ENCODE results near the gene MAFG.
A peak's percentile ranks its signal among the peaks of the same experiment; 100 is the strongest.

The MAFG gene

DNA sequence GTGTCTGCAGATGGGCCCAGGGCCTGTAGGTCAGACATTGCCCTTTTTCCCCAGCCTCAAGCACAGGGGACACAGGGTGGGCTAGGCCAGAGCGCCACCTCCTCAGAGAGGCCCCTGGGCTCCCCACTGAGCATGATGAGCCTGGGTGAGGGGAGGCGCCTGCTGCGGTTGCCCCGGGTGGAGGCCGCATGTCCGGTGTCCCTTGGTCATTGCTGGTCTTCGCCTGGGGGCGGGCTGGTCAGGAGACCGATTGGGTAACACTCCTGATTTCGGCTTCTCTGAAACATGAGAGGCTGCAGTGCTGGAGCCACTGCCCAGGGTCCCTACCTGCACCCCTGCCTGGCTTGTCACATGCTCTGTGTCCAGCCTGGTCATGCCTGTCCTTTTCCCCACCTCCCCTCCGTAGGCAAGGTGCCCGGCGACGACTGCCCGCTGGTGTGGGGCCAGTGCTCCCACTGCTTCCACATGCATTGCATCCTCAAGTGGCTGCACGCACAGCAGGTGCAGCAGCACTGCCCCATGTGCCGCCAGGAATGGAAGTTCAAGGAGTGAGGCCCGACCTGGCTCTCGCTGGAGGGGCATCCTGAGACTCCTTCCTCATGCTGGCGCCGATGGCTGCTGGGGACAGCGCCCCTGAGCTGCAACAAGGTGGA, 27.9 kb downstream of the MAFG start:
- Histone ChIP-seq H3K9ac (ENCODE audit: low read depth, low read length) (no peak overlapping the region), H3K36me3 (ENCODE audit: control insufficient read depth, insufficient read depth, low read length) (peaks cover 35% of the 10 kb centered on the region), H3K4me1 (ENCODE audit: control insufficient read depth, insufficient read depth, low read length) (no peaks in the 10 kb centered on the region), H3K4me3 (ENCODE audit: low read depth, low read length) (no peak overlapping the region), H3K9me3 (ENCODE audit: control insufficient read depth, insufficient read depth, low read length) (no peaks in the 10 kb centered on the region), H3K27me3 (ENCODE audit: control insufficient read depth, insufficient read depth, low read length) (peaks cover 9% of the 10 kb centered on the region)

DNA sequence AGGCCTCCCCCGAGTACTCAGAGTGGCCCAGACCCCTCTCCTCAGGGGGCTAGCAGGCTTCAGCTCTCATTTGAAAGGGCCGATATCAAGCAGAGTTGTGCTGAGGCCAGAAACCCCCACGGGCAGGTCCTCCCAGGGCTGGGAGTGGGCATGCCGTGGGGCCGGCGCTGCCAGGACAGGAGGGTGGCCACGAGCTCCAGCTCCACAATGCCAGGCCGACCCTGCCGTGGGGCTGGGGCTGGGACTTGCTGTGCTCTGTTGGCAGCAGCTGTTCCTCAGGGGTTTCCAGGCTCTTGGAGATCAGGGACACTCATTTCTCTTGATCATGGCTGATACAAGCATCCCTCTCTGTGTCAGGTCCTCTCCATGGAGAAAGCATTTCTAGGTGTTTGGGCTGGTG, 28.6 kb downstream of the MAFG start:
- Histone ChIP-seq H3K9ac (ENCODE audit: low read depth, low read length) (no peak overlapping the region), H3K9me3 (ENCODE audit: control insufficient read depth, insufficient read depth, low read length) (no peaks in the 10 kb centered on the region), H3K36me3 (ENCODE audit: control insufficient read depth, insufficient read depth, low read length) (peaks cover 39% of the 10 kb centered on the region), H3K27me3 (ENCODE audit: control insufficient read depth, insufficient read depth, low read length) (peaks cover 9% of the 10 kb centered on the region), H3K4me3 (ENCODE audit: low read depth, low read length) (no peak overlapping the region), H3K4me1 (ENCODE audit: control insufficient read depth, insufficient read depth, low read length) (no peaks in the 10 kb centered on the region)

GRCh38 chr17:81898029-81898866, 29.3 kb downstream of the MAFG start:
- Histone ChIP-seq H3K9ac (ENCODE audit: low read depth, low read length) (no peak overlapping the region), H3K27me3 (ENCODE audit: control insufficient read depth, insufficient read depth, low read length) (peaks cover 9% of the 10 kb centered on the region), H3K4me3 (ENCODE audit: low read depth, low read length) (no peak overlapping the region), H3K9me3 (ENCODE audit: control insufficient read depth, insufficient read depth, low read length) (no peaks in the 10 kb centered on the region), H3K4me1 (ENCODE audit: control insufficient read depth, insufficient read depth, low read length) (no peaks in the 10 kb centered on the region), H3K36me3 (ENCODE audit: control insufficient read depth, insufficient read depth, low read length) (peaks cover 39% of the 10 kb centered on the region)

DNA sequence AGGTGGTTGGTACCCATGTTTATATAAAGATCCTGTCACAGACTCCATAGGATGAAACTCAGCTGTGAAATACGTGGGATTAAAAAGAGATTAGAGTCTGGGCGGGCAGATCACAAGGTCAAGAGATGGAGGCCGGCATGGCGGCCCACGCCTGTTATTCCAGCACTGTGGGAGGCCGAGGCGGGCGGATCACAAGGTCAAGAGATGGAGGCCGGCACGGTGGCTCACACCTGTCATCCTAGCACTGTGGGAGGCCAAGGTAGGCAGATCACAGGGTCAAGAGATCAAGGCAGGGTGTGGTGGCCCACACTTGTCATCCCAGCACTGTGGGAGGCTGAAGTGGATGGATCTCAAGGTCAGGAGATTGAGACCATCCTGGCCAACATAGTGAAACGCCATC, 32.1 kb downstream of the MAFG start:
- peaks cover 39% of the 10 kb centered on the region for H3K36me3 ChIP-seq (ENCODE audit: control insufficient read depth, insufficient read depth, low read length)
- H3K9me3 ChIP-seq (ENCODE audit: control insufficient read depth, insufficient read depth, low read length): no peaks in the 10 kb centered on the region
- no peaks in the 10 kb centered on the region for H3K27me3 ChIP-seq (ENCODE audit: control insufficient read depth, insufficient read depth, low read length)
- H3K4me1 ChIP-seq (ENCODE audit: control insufficient read depth, insufficient read depth, low read length): no peaks in the 10 kb centered on the region
- H3K4me3 ChIP-seq (ENCODE audit: low read depth, low read length): no peak overlapping the region
- no peak overlapping the region for H3K9ac ChIP-seq (ENCODE audit: low read depth, low read length)

DNA sequence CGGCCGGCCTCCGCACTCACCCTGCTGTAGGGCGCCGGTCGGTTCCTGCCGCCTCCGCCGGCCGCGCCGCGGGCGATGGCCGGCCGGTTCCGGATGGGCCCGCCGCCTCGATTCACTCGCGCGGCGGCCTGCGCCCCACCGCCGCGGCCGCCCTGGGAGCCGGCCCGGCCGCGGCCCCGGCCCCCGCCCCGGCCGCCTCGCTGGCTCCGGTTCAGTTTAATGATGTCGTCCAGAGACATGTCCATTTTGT, 36.3 kb downstream of the MAFG start:
- no peaks in the 10 kb centered on the region for H3K4me1 ChIP-seq (ENCODE audit: control insufficient read depth, insufficient read depth, low read length)
- no peak overlapping the region for H3K9ac ChIP-seq (ENCODE audit: low read depth, low read length)
- no peaks in the 10 kb centered on the region for H3K9me3 ChIP-seq (ENCODE audit: control insufficient read depth, insufficient read depth, low read length)
- no peaks in the 10 kb centered on the region for H3K27me3 ChIP-seq (ENCODE audit: control insufficient read depth, insufficient read depth, low read length)
- peaks cover 47% of the 10 kb centered on the region for H3K36me3 ChIP-seq (ENCODE audit: control insufficient read depth, insufficient read depth, low read length)
- peak overlapping the region; percentile 65 for H3K4me3 ChIP-seq (ENCODE audit: low read depth, low read length)

DNA sequence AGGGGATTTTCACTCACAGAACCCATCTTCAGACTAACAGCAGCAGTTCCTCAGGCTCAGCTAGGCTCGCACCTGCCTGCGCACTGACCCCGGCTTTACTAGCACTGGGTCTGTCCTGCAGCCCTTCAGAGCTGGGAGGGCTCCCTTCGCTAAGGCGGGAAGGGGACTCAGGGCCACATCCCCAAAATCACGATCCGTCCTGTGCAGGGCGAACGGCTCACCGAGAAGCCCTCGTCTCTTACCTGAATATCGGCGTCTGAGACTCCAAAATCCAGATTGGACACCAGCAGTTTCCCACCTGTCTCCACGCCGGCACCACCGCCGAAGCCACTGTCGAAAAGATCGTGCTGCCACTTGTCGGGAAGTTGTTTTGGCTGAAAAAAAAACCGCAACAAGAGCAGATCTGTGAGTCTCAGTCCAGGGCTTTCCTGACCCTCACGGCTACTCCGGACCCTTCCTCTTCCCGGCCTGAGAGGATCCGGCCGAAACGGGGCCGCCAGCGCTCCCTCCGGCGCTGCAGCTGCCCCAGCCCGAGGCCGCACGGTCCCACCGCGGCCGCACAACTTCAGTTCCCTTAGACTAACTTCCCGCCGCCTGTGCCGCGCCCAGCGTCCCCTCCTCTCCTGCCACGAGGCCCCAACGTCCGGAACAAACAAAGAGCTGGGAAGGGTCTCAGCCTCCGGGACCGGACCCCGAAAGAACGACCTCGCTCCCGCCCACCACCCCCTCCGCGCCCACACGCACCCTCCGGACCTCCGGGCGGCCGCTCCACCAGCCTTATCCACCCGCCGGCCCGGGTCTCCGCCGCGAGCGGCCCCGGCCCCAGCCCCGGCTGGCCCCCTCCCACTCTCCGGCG, 36.9 kb downstream of the MAFG start:
- Histone ChIP-seq H3K9ac (ENCODE audit: low read depth, low read length) (peak overlapping the region; percentile 90), H3K4me1 (ENCODE audit: control insufficient read depth, insufficient read depth, low read length) (no peaks in the 10 kb centered on the region), H3K9me3 (ENCODE audit: control insufficient read depth, insufficient read depth, low read length) (no peaks in the 10 kb centered on the region), H3K4me3 (ENCODE audit: low read depth, low read length) (peak overlapping the region; percentile 58), H3K27me3 (ENCODE audit: control insufficient read depth, insufficient read depth, low read length) (no peaks in the 10 kb centered on the region), H3K36me3 (ENCODE audit: control insufficient read depth, insufficient read depth, low read length) (peaks cover 52% of the 10 kb centered on the region)

DNA sequence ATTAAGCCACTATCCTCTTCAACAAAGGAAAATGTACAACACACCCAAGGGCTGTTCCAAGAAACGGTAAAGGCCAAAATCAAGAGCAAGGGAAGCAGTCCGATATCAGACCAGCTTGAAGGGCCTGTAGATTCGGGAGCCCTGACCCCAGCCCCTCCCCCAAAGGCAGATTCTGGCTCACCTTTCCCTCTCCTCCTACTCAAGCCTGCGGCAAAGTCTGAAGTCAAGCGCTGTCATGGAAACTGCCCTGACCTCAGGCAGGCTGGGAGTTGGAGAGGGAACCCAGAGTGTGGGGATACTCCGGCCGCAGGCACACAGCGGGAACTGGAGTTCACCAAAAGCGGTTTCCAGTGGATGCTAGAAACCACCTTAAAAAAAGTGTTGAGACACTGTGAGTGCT, 37.9 kb downstream of the MAFG start:
- H3K36me3 ChIP-seq (ENCODE audit: control insufficient read depth, insufficient read depth, low read length): peaks cover 53% of the 10 kb centered on the region
- peak overlapping the region; percentile 58 for H3K4me3 ChIP-seq (ENCODE audit: low read depth, low read length)
- no peaks in the 10 kb centered on the region for H3K4me1 ChIP-seq (ENCODE audit: control insufficient read depth, insufficient read depth, low read length)
- no peak overlapping the region for H3K9ac ChIP-seq (ENCODE audit: low read depth, low read length)
- H3K9me3 ChIP-seq (ENCODE audit: control insufficient read depth, insufficient read depth, low read length): no peaks in the 10 kb centered on the region
- H3K27me3 ChIP-seq (ENCODE audit: control insufficient read depth, insufficient read depth, low read length): no peaks in the 10 kb centered on the region

- Histone ChIP-seq H3K9me3 (ENCODE audit: control insufficient read depth, insufficient read depth, low read length) (no peaks in the 10 kb centered on the region), H3K4me3 (ENCODE audit: low read depth, low read length) (no peak overlapping the region), H3K27me3 (ENCODE audit: control insufficient read depth, insufficient read depth, low read length) (no peaks in the 10 kb centered on the region), H3K9ac (ENCODE audit: low read depth, low read length) (no peak overlapping the region), H3K36me3 (ENCODE audit: control insufficient read depth, insufficient read depth, low read length) (peaks cover 51% of the 10 kb centered on the region), H3K4me1 (ENCODE audit: control insufficient read depth, insufficient read depth, low read length) (no peaks in the 10 kb centered on the region)
Measured at GRCh38 chr17:81888988-81889595, 38.4 kb downstream of the MAFG start.

DNA sequence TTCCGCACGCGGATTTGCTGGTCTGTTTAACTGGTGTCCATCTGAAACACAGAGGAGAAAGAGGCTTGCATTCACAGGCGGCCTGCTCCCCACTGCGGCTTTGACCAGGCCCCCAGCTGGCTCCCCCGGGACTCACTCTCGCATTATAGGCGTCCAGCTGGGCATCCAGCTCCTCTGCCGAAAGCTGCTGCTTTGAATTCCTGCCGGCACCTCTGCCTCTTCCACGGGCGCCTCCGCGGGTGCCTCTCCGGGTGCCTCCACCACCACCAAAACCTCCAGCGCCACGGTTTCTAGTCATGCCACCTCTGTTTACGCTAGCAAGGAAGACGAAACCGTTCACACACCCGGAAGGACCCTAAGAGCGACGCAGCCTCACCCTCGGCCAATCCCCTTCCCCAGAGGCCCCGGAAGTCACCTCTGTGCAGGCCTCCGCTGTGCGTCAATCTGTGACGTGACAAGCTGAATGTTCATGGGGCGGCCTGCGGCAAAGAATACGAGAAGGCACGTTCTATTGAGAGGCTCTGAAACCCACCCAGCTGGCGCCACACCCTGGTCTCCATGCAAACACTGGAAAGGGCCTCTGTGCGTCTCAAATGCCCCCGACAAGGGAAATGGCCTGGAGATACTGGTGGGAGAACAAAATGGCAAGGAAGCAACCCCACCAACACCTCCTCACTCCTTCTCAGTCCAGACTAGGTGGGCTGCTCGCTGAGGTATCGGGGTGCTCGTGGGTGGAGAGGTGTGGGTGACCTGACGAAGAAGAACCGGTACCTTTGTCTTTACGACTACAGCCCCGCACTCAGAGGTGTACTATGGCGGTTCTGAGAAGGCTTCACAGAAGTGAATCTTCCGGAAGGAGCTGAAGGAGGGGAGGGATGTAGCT, 39.2 kb downstream of the MAFG start:
- Histone ChIP-seq H3K9ac (ENCODE audit: low read depth, low read length) (no peak overlapping the region), H3K4me1 (ENCODE audit: control insufficient read depth, insufficient read depth, low read length) (no peaks in the 10 kb centered on the region), H3K27me3 (ENCODE audit: control insufficient read depth, insufficient read depth, low read length) (no peaks in the 10 kb centered on the region), H3K36me3 (ENCODE audit: control insufficient read depth, insufficient read depth, low read length) (peaks cover 50% of the 10 kb centered on the region), H3K4me3 (ENCODE audit: low read depth, low read length) (no peak overlapping the region), H3K9me3 (ENCODE audit: control insufficient read depth, insufficient read depth, low read length) (no peaks in the 10 kb centered on the region)

GRCh38 chr17:81885869-81886548, 41.5 kb downstream of the MAFG start:
- H3K9ac ChIP-seq (ENCODE audit: low read depth, low read length): no peak overlapping the region
- H3K9me3 ChIP-seq (ENCODE audit: control insufficient read depth, insufficient read depth, low read length): no peaks in the 10 kb centered on the region
- no peak overlapping the region for H3K4me3 ChIP-seq (ENCODE audit: low read depth, low read length)
- H3K36me3 ChIP-seq (ENCODE audit: control insufficient read depth, insufficient read depth, low read length): peaks cover 53% of the 10 kb centered on the region
- no peaks in the 10 kb centered on the region for H3K27me3 ChIP-seq (ENCODE audit: control insufficient read depth, insufficient read depth, low read length)
- H3K4me1 ChIP-seq (ENCODE audit: control insufficient read depth, insufficient read depth, low read length): no peaks in the 10 kb centered on the region
